Measurements from ENCODE around the gene SEPHS2. TPM values are rescaled to one million over a fixed set of nuclear protein-coding genes. Genes with fewer than 3 reads are reported as not detected.

SEPHS2 gene
- total RNA-seq, 4 donors from 2014 or later, result 34.5 to 41.3 (median 39.9) TPM

DNA sequence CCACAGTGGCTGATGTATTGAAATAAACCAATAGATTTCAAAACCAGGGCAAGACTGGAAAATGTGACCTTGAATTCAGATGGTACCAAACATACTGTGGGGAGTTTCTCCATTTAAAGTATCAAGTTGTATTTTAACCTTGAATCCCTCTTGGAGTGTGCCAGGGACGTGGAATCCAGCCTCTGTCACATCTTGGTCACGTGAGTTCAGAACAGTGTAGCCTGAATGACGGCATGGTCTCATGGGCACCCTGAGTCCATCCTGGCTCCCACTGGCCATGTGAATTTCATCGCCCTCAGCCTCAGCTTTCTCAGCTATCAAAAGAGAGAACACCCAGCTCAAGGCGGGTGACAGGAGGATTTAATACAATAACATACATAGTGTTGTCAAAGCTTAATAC is 31.5 kb downstream of the SEPHS2 start:
- no peak overlapping the region for H3K4me3 ChIP-seq (replicated peaks in 1 of 3)
- H3K36me3 ChIP-seq, result no peaks in the 10 kb centered on the region
- no peaks in the 10 kb centered on the region for H3K9me3 ChIP-seq
- no peaks in the 10 kb centered on the region for H3K27me3 ChIP-seq
- 95 to 96% methylated on average over 5 of the region's 5 CpGs for WGBS, 2 donors
- intact Hi-C loops (cut with DNase I), result no loop called here
- peaks cover 5 to 7% of the 10 kb centered on the region in 2 donors for H3K4me1 ChIP-seq
- DNase-seq, result no peak
- H3K27ac ChIP-seq, result no peak overlapping the region
- TF ChIP-seq POLR2A (IDR thresholded peaks at IDR 0.05), result no peak
- TF ChIP-seq, protein P1, sequence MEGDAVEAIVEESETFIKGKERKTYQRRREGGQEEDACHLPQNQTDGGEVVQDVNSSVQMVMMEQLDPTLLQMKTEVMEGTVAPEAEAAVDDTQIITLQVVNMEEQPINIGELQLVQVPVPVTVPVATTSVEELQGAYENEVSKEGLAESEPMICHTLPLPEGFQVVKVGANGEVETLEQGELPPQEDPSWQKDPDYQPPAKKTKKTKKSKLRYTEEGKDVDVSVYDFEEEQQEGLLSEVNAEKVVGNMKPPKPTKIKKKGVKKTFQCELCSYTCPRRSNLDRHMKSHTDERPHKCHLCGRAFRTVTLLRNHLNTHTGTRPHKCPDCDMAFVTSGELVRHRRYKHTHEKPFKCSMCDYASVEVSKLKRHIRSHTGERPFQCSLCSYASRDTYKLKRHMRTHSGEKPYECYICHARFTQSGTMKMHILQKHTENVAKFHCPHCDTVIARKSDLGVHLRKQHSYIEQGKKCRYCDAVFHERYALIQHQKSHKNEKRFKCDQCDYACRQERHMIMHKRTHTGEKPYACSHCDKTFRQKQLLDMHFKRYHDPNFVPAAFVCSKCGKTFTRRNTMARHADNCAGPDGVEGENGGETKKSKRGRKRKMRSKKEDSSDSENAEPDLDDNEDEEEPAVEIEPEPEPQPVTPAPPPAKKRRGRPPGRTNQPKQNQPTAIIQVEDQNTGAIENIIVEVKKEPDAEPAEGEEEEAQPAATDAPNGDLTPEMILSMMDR (IDR thresholded peaks at IDR 0.05), result no peak

DNA sequence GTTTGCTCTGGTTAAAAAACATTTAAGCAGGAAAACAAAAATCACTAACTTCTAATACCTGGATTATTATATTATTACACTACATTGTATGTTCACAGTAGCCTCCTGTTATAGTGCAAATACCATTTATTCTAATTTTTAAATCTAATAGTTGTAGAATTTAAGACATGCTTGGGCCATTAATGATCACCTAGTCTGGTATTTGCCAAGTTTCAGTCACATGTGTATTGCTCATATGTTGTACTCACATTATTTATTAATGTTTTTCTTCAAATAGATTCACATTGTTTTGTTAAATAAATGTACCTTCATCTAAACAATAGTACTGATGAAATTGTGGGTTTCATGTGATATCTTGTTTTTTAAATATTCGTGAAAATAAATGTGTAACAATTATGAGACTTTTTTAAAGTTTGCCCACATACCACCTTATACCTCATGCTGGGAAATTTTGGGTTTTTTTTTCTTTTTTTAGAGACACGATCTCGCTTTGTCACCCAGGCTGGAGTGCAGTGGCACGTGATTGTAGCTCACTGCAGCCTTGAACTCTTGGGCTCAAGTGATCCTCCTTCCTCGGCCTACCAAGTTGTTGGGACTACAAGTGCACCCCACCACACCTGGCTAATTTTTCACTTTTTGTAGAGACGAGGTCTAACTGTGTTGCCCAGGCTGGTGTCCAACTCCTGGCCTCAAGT is 32.4 kb downstream of the SEPHS2 start:
- WGBS, 2 donors, result 89 to 90% methylated on average over 6 of the region's 6 CpGs
- Histone ChIP-seq H3K4me3 (replicated peaks in 1 of 3) (no peak overlapping the region), H3K27me3 (no peaks in the 10 kb centered on the region), H3K4me1 (peaks cover 6 to 9% of the 10 kb centered on the region in 2 donors), H3K36me3 (no peaks in the 10 kb centered on the region), H3K9me3 (no peaks in the 10 kb centered on the region), H3K27ac (no peak overlapping the region)
- DNase-seq, result no peak
- TF ChIP-seq POLR2A (IDR thresholded peaks at IDR 0.05), result no peak
- TF ChIP-seq, protein P1 (IDR thresholded peaks at IDR 0.05), result no peak
- intact Hi-C loops (cut with DNase I), result no loop called here

DNA sequence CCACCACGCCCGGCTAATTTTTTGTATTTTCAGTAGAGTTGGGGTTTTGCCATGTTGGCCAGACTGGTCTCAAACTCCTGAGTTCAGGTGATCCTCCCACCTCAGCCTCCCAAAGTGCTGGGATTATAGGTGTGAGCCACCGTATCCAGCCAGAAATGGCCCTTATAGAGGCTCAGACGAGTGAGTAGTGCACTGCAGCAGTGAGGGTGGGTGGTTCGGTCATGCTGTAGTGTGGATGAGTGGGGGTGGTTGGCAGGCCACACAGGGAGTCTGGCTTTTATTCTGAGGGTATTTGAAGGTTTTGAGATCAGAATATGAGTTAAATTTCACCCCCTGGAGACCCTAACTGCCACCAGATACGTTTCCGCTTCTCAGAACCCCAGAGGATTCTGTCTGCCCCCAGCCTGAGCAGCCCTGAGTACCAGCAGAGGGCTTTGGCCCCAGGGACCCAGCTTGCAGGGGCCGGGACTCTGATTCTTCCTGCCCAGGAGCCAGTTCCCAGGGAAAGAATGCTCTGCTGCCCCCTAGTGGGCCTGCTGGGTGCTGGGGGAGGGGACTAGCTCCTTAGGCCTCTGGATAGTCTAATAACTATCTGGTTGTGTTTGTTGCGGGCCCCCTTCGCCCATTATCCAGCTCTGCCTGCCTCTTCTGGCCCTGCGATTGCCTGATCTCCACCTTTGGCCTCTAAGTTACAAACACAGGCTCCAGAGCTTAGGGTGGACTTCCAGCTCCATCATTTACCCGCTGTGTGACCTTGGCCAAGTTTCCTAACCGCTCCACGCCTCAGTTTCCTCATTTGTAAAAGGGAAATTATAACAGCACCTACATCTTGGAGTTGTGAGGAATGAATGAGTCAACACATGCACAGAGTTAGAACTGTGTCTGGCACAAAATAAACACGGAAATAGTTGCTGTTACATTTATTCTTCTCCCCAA is 36.3 kb downstream of the SEPHS2 start:
- peaks cover 5 to 19% of the 10 kb centered on the region in 2 donors for H3K4me1 ChIP-seq
- H3K27ac ChIP-seq, result peak overlapping the region in 2 of 3 donors; percentile 19 to 27
- intact Hi-C loops (cut with DNase I), result no loop called here
- TF ChIP-seq, protein P1 (IDR thresholded peaks at IDR 0.05), result peak; percentile 82 to 96 (median 91)
- no peak for TF ChIP-seq POLR2A (IDR thresholded peaks at IDR 0.05)
- H3K27me3 ChIP-seq, result no peaks in the 10 kb centered on the region
- no peaks in the 10 kb centered on the region for H3K9me3 ChIP-seq
- no peak overlapping the region for H3K4me3 ChIP-seq (replicated peaks in 1 of 3)
- DNase-seq, result peak; percentile 88 to 93
- no peaks in the 10 kb centered on the region for H3K36me3 ChIP-seq
- WGBS, 2 donors, result 45 to 47% methylated on average over 14 to 15 of the region's 15 CpGs

DNA sequence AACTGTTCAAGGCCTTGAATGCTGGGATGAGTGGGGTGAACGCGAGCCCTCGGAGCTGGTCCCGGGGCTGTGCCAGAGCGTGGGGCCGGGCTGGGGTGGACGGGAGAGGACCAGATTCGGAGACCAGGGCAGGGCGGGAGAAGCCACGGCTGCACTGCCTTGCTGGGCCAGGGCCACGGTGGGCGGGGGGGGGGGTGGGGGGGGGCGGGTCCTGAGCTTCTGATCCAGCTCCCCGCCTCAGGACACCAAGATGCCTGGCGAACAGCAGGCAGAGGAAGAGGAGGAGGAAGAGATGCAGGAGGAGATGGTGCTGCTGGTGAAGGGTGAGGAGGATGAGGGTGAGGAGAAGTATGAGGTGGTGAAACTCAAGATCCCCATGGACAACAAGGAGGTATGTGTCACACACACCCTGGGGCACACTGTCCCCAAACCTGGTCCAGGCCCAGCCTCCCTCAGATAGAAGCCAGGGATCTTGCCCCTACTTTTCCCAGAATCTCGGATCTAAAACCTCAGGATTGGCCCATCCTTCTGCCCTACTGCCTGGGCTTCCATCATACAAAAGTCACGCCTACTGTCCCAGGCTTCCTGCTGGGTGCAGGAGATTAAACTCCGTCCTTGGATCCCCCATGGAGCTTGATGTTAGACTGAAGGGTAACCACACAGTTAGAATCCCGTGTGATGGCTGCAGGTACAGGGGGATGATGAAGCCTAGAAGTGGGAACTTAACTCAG is 37.7 kb downstream of the SEPHS2 start:
- Histone ChIP-seq H3K27me3 (no peaks in the 10 kb centered on the region), H3K36me3 (no peaks in the 10 kb centered on the region), H3K9me3 (no peaks in the 10 kb centered on the region), H3K4me1 (peaks cover 5 to 19% of the 10 kb centered on the region in 2 donors), H3K4me3 (replicated peaks in 1 of 3) (peak overlapping the region; percentile 71 to 72 (median 72)), H3K27ac (peak overlapping the region; percentile 51 to 72 (median 56))
- no peak for DNase-seq
- TF ChIP-seq, protein P1 (IDR thresholded peaks at IDR 0.05), result no peak
- no peak for TF ChIP-seq POLR2A (IDR thresholded peaks at IDR 0.05)
- intact Hi-C loops (cut with DNase I), result no loop called here
- WGBS, 2 donors, result 16 to 30% methylated on average over 9 to 18 of the region's 19 CpGs

All from thyroid gland (tissue), 4 donors.